Heart left ventricle (tissue), 13 donors: Measurements from ENCODE around the gene CCDC112.

Experiments
- CTCF ChIP-seq, 12 donors: fragments of 200-600 bp; sonication (generic) in 4 of 12; IDR thresholded peaks; one replicate each; pipeline versions ENCODE4 v1.5.0 to v1.8.0; 2018 to 2022; ENCODE audit warnings: antibody characterized with exemption in 12 of 12, mild to moderate bottlenecking in 5 of 12
- POLR2A ChIP-seq, 2 donors: fragments of 450-650 bp; IDR thresholded peaks; one replicate each; pipeline ENCODE4 v1.6.1; 2017; ENCODE audit warnings: antibody characterized with exemption in 2 of 2, mild to moderate bottlenecking in 2 of 2, moderate library complexity in 2 of 2
- donor health status: ischemic (EF 13 %, LVEDD 7.1; RV severe dilation, severe dysfunction).
- donor health status: DM: no; HTN: yes; CAD: no.
- donor health status: DM: no; HTN: no; CAD: no.
- donor health status: ischemic (EF 25% LVEDD 6.9; RV normal size, moderate dysfunction).
- donor health status: ischemic (EF 25% LVEDD 5.7; RV mildly dilated, moderate dysfunction).
- donor health status: ischemic (EF 35%, LVEDD 5.7; RV mildly dilated, moderate dysfunction).
- donor health status: nonischemic (EF 11% LVEDD 7.7; RV severe dilation, severe dysfunction).
- donor health status: DM: yes; HTN: yes; CAD: no.
- donor health status: PGD.
- donor health status: ischemic (EF 29% LVEDD 5.4; RV normal size, mild dysfunction).
- donor health status: nonischemic (EF 23%, LVEDD 6.1; RV moderate dilation, normal function).

- no peak for TF ChIP-seq CTCF (IDR thresholded peaks at IDR 0.05)
- TF ChIP-seq POLR2A (IDR thresholded peaks at IDR 0.05), result no peak
Observed at GRCh38 chr5:115306011-115306536, 9.6 kb upstream of the CCDC112 start.
